Measurements from ENCODE around the gene CRABP2.

The CRABP2 gene

GRCh38 chr1:156666862-156667609 is 38.3 kb downstream of the CRABP2 start:
- no peak for DNase-seq

GRCh38 chr1:156665539-156665938 is 39.8 kb downstream of the CRABP2 start:
- no peak for DNase-seq

GRCh38 chr1:156664767-156665411 is 40.5 kb downstream of the CRABP2 start:
- no peak for DNase-seq

- DNase-seq, result no peak
Observed at GRCh38 chr1:156664046-156664766, 41.2 kb downstream of the CRABP2 start.

GRCh38 chr1:156663178-156663577 is 42.2 kb downstream of the CRABP2 start:
- no peak for DNase-seq

GRCh38 chr1:156662800-156663055 is 42.7 kb downstream of the CRABP2 start:
- DNase-seq, result no peak

- DNase-seq, result no peak
Observed at GRCh38 chr1:156662005-156662799, 43.2 kb downstream of the CRABP2 start.

- DNase-seq, result no peak
Observed at GRCh38 chr1:156660752-156661112, 44.7 kb downstream of the CRABP2 start.

- DNase-seq, result peak; percentile 91
Observed at GRCh38 chr1:156659988-156660751, 45.2 kb downstream of the CRABP2 start.

GRCh38 chr1:156659661-156659987 is 45.8 kb downstream of the CRABP2 start:
- DNase-seq, result no peak

GRCh38 chr1:156658945-156659574 is 46.3 kb downstream of the CRABP2 start:
- DNase-seq, result no peak

- no peak for DNase-seq
Observed at GRCh38 chr1:156658496-156658895, 46.9 kb downstream of the CRABP2 start.

- DNase-seq, result no peak
Observed at GRCh38 chr1:156657741-156658319, 47.6 kb downstream of the CRABP2 start.

- DNase-seq, result peak; percentile 66
Observed at GRCh38 chr1:156656806-156657740, 48.3 kb downstream of the CRABP2 start.

GRCh38 chr1:156655904-156656516 is 49.4 kb downstream of the CRABP2 start:
- no peak for DNase-seq

GRCh38 chr1:156655151-156655903 is 50.1 kb downstream of the CRABP2 start:
- no peak for DNase-seq

- no peak for DNase-seq
Observed at GRCh38 chr1:156654700-156655099, 50.7 kb downstream of the CRABP2 start.

- no peak for DNase-seq
Observed at GRCh38 chr1:156652992-156653355, 52.4 kb downstream of the CRABP2 start.

GRCh38 chr1:156652131-156652991 is 53.0 kb downstream of the CRABP2 start:
- no peak for DNase-seq

All from NCI-H345 (cell line).